HFF-Myc (cell line): ENCODE measurements around the gene ANKS3.

Experiments used
- DNase-seq: peaks from one replicate; pipeline ENCODE4 v3.0.0-alpha.2; 2011; ENCODE audit warnings: low read depth; ENCODE audit errors: extremely low read depth
- H3K4me3 ChIP-seq: replicated peaks from 2 replicates; pipeline ENCODE4 v1.5.1; 2011; ENCODE audit warnings: low read depth, mild to moderate bottlenecking, control low read depth, low read length
- CTCF ChIP-seq: IDR thresholded peaks from 2 replicates; pipeline ENCODE4 v1.5.1; 2012; ENCODE audit warnings: mild to moderate bottlenecking, low read depth, low read length, control low read depth; ENCODE audit errors: missing control alignments

The ANKS3 gene

DNA sequence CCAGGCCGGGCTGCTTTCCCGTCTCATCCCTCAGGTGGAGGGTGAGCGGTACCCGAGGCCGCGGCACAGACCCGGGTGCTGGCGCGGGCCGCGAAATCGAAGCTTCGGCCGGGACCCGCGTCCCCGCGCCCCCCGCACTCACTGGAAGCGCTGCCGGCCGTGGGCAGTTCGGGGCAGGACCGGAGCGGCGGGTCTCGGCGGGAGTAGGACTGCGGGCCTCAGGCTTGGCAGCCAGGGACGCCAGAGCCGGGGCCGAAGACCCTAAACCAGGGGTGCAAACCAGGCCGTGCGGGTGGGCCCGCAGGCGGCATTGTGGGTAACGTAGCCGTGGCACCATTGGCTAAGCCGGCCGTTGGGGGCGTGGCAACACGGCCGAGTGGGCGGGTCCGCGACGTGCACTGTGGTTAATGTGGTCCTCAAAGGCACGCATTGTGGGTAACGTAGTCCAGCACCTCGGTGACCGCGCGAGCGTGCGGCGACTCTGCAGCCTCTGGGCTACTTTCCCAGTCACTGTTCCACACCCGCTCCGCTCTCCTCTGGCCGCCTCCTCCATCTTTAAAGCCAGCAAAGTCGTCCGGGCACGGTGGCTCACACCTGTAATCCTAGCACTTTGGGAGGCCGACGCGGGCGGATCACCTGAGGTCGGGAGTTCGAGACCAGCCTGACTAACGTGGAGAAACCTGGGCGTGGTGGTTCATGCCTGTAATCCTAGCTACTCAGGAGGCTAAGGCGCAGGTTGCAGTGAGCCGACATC lies 33.0 kb upstream of the ANKS3 start, which contains the start of gene ZNF500:
Gene ZNF500, minus strand, starts transcription at position 288 of the 754 bp plus-strand sequence. CDS start 1,184 bp downstream, outside the sequence.
- peak; percentile 96 for DNase-seq
- no peak for TF ChIP-seq CTCF
- peak within 1 kb of the TSS; percentile 94 for H3K4me3 ChIP-seq

- no peak for DNase-seq
- H3K4me3 ChIP-seq = peak overlapping the region; percentile 94
- TF ChIP-seq CTCF = no peak
These were observed 31.7 kb upstream of the ANKS3 start for GRCh38 chr16:4765511-4766474.

GRCh38 chr16:4763791-4764190 lies 29.7 kb upstream of the ANKS3 start:
- no peak overlapping the region for H3K4me3 ChIP-seq
- no peak for DNase-seq
- no peak for TF ChIP-seq CTCF

DNA sequence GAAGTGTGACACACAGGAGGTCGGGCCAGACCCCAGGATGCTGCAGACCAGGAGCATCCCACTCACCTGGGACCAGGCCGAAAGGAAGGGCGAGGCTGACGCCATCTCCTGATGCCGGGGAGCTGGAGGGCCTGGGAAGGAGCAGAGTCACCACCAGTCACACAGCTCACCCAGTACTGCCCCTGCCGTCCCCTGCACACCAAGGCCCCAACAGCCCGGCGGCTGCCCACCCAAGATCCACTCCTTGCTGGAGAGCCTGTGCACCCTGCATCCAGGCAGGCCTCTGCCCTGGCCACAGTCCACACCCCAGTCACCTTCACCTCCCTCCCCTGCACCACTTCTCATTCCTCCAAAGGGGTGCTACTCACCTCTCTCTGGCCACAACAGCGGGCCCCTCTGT lies 28.1 kb upstream of the ANKS3 start:
- no peak for TF ChIP-seq CTCF
- no peak overlapping the region for H3K4me3 ChIP-seq
- DNase-seq = no peak

DNA sequence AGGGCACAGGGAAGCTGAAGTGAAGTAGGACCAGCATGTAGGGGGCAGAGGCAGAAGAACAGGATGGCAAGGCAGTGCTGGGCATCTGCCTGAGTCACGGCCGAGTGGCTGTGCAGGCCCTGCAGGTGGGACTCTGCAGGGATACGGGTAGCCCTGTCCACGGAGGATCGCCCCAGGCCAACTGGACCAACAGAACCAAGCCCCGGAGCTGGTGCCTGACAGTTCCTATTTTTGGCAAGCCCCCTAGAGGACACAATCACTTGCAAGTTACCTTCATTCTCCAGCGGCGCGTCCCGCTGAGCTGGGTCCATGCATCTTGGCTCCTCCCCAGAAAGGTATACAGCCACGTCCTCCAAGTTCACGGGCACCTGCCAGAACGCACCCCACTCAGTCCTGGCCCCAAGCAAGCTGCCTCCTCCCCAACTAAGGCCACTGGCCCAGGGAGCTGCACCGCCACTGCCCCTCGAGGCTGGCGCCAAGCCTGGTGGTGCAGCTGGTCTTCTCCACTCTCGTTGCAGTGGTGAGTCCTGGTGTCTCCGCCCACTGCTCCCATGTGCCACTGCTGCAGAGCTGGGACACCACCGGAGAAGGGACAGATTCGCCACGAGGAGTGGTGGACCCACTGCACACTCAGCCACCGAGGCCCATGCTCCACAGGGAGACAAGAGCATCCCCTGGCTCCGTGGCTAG lies 26.3 kb upstream of the ANKS3 start:
- DNase-seq = no peak
- no peak for TF ChIP-seq CTCF
- no peak overlapping the region for H3K4me3 ChIP-seq

DNA sequence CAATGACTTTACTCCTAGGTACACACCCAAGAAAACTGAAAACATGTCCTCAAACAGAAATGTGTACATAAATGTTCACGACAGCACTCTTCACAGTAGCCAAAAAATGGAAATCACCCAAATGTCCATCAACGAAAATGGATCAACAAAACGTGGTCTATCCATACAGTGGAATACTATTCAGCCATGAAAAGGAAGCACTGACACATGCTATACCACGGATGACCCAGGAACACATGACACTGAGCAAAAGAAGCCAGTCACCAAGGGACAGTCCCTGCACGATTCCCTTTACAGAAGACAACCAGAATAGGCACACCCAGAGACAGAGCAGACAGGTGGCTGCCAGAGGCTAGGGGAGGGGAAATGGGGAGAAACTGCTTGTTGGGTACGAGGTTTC lies 21.6 kb upstream of the ANKS3 start:
- TF ChIP-seq CTCF = no peak
- no peak for DNase-seq
- H3K4me3 ChIP-seq = no peak overlapping the region
